GM12873 (cell line): Measurements from ENCODE around the gene POC5.

Experiments used
- CTCF ChIP-seq: IDR thresholded peaks from 2 replicates; pipeline ENCODE4 v1.5.1; 2012; ENCODE audit warnings: low read depth, mild to moderate bottlenecking, moderate library complexity, low read length, control low read depth; ENCODE audit not compliant: insufficient read depth; ENCODE audit errors: missing control alignments

The POC5 gene

GRCh38 chr5:75701856-75702255 lies 15.4 kb downstream of the POC5 start:
- no peak for TF ChIP-seq CTCF

- no peak for TF ChIP-seq CTCF
These were observed 22.5 kb downstream of the POC5 start for GRCh38 chr5:75694781-75695180.

GRCh38 chr5:75690669-75691068 lies 26.6 kb downstream of the POC5 start:
- no peak for TF ChIP-seq CTCF

- no peak for TF ChIP-seq CTCF
These were observed 30.8 kb downstream of the POC5 start for GRCh38 chr5:75686480-75686879.

- TF ChIP-seq CTCF, result no peak
These were observed 32.1 kb downstream of the POC5 start for GRCh38 chr5:75685141-75685540.

GRCh38 chr5:75681125-75681830 lies 36.0 kb downstream of the POC5 start:
- TF ChIP-seq CTCF, result peak; percentile 35

- no peak for TF ChIP-seq CTCF
These were observed 39.1 kb downstream of the POC5 start for GRCh38 chr5:75678155-75678554.
